ENCODE measurements around the gene TTC39A. TPM values are rescaled to one million over a fixed set of nuclear protein-coding genes. Genes with fewer than 3 reads are reported as not detected.

Gene TTC39A
- total RNA-seq, 1 donor from 2014 or later, result 42.1 TPM

GRCh38 chr1:51303315-51303714 is 27.0 kb downstream of the TTC39A start:
- Histone ChIP-seq H3K9me3 (no peaks in the 10 kb centered on the region), H3K36me3 (no peaks in the 10 kb centered on the region), H3K4me1 (no peaks in the 10 kb centered on the region), H3K4me3 (no peak overlapping the region), H3K27me3 (no peaks in the 10 kb centered on the region), H3K27ac (no peak overlapping the region)
- TF ChIP-seq CTCF (IDR thresholded peaks at IDR 0.05), result no peak
- intact Hi-C loops (cut with DNase I), result no loop called here
- ATAC-seq (no peak), DNase-seq (peak; percentile 62)

GRCh38 chr1:51302746-51303145 is 27.6 kb downstream of the TTC39A start:
- ATAC-seq (no peak), DNase-seq (no peak)
- no peaks in the 10 kb centered on the region for H3K27me3 ChIP-seq
- no peak overlapping the region for H3K27ac ChIP-seq
- no peaks in the 10 kb centered on the region for H3K36me3 ChIP-seq
- no peaks in the 10 kb centered on the region for H3K4me1 ChIP-seq
- intact Hi-C loops (cut with DNase I), result no loop called here
- no peaks in the 10 kb centered on the region for H3K9me3 ChIP-seq
- no peak overlapping the region for H3K4me3 ChIP-seq
- no peak for TF ChIP-seq CTCF (IDR thresholded peaks at IDR 0.05)

- peaks cover 3% of the 10 kb centered on the region for H3K4me1 ChIP-seq
- ATAC-seq, result no peak
- TF ChIP-seq CTCF (IDR thresholded peaks at IDR 0.05), result no peak
Measured at GRCh38 chr1:51302270-51302669, 28.1 kb downstream of the TTC39A start.

GRCh38 chr1:51301844-51302162 is 28.6 kb downstream of the TTC39A start:
- no peak overlapping the region for H3K4me3 ChIP-seq
- DNase-seq (no peak), ATAC-seq (no peak)
- intact Hi-C loops (cut with DNase I), result no loop called here
- no peak overlapping the region for H3K27ac ChIP-seq
- no peaks in the 10 kb centered on the region for H3K36me3 ChIP-seq
- no peaks in the 10 kb centered on the region for H3K27me3 ChIP-seq
- H3K4me1 ChIP-seq, result peaks cover 4% of the 10 kb centered on the region
- no peak for TF ChIP-seq CTCF (IDR thresholded peaks at IDR 0.05)
- no peaks in the 10 kb centered on the region for H3K9me3 ChIP-seq

More at GRCh38 chr1:51302270-51302669, 28.1 kb downstream of the TTC39A start:
- Histone ChIP-seq H3K27ac (no peak overlapping the region), H3K4me3 (no peak overlapping the region), H3K27me3 (no peaks in the 10 kb centered on the region), H3K36me3 (no peaks in the 10 kb centered on the region), H3K9me3 (no peaks in the 10 kb centered on the region)
- intact Hi-C loops (cut with DNase I), result no loop called here
- DNase-seq, result peak; percentile 50

- Histone ChIP-seq H3K27me3 (no peaks in the 10 kb centered on the region), H3K4me1 (peaks cover 9% of the 10 kb centered on the region), H3K36me3 (no peaks in the 10 kb centered on the region), H3K27ac (no peak overlapping the region), H3K9me3 (no peaks in the 10 kb centered on the region), H3K4me3 (no peak overlapping the region)
- intact Hi-C loops (cut with DNase I), result no loop called here
- TF ChIP-seq CTCF (IDR thresholded peaks at IDR 0.05), result no peak
- ATAC-seq (no peak), DNase-seq (peak; percentile 41)
Measured at GRCh38 chr1:51301152-51301843, 29.1 kb downstream of the TTC39A start.
